GF-D8 (cell line): ENCODE data around the gene AP5S1.

Experiments used
- DNase-seq: peaks from one replicate; lab custom pipeline; 2025; lab: John Stamatoyannopoulos, UW

AP5S1 gene

DNA sequence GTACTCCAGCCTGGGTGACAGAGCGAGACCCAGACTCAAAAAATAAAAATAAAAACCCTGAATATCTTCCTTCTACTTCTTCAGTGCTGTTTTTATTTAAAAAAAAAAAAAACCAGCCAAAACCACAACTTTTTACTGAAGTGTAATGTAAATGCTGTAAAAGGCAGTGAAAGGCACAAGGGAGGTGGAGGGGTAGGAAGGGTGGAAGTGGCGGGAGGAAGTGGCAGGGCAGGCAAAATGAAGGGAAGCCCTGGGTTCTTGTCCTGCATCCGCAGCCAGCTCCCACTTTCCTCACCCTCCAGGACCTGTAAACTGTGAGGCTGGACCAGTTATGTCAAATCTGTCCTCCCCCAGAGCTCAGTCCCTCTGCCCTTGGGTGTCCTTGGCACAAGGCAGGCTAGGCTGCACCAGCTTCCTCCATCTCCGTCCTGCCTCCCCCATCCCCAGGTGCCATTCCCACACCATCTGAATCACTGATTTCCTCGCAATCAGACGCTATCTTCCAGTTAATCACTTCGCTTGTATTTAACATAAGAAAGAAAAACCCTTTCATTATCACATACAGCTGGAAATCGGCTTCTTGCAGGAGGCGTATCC is 55.1 kb downstream of the AP5S1 start:
- DNase-seq: no peak

DNA sequence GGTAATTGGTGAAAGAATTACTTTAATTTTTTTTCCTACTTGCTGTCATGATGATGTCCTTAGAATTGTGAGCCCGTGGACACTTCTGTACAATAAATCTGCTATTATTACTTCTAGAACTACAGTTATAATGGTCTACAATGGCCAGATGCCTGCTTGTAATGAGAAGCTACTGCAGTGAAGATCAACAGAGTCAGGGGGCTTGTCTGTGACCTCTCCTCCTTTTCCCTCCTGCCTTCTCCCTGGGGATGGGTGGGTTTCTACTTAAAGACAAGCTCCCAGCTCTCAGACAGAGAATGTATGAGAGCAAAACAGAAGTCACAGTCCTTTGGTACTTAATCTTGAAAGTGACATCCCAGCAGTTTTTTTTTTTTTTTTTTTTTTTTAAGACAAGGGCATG is 55.7 kb downstream of the AP5S1 start:
- no peak for DNase-seq

DNA sequence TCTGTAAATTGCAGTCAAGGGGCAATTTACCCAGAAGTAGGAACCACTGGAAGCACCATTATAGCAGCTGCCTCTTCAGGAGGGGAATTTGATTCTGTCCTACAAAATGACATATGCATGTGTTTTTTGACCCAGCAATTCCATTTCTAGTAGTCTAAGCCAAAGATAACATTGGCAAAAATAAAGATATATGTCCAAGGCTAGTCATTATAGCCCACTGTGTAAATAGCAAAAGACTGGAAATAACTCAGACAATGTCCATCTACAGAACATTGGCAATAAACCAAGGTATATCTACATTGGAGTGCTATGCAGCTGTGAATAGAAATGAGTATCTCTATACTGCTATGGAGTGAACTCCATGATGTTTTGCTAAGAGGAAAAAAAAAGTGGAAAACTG is 56.3 kb downstream of the AP5S1 start:
- DNase-seq: no peak
